ENCODE results near the gene SLC4A11.

- no peak for TF ChIP-seq CTCF (IDR thresholded peaks at IDR 0.05; ENCODE audit: poor library complexity, severe bottlenecking)
- no peak for TF ChIP-seq TAF1 (IDR thresholded peaks at IDR 0.05; ENCODE audit: low read depth)
- TF ChIP-seq RAD21 (conservative IDR thresholded peaks at IDR 0.05): no peak
- no peak for TF ChIP-seq EZH2 (IDR thresholded peaks at IDR 0.05; ENCODE audit: borderline replicate concordance, insufficient read depth, low read length, poor library complexity, severe bottlenecking)
- TF ChIP-seq POLR2AphosphoS5 (IDR thresholded peaks at IDR 0.05): no peak
- TF ChIP-seq, protein P1, sequence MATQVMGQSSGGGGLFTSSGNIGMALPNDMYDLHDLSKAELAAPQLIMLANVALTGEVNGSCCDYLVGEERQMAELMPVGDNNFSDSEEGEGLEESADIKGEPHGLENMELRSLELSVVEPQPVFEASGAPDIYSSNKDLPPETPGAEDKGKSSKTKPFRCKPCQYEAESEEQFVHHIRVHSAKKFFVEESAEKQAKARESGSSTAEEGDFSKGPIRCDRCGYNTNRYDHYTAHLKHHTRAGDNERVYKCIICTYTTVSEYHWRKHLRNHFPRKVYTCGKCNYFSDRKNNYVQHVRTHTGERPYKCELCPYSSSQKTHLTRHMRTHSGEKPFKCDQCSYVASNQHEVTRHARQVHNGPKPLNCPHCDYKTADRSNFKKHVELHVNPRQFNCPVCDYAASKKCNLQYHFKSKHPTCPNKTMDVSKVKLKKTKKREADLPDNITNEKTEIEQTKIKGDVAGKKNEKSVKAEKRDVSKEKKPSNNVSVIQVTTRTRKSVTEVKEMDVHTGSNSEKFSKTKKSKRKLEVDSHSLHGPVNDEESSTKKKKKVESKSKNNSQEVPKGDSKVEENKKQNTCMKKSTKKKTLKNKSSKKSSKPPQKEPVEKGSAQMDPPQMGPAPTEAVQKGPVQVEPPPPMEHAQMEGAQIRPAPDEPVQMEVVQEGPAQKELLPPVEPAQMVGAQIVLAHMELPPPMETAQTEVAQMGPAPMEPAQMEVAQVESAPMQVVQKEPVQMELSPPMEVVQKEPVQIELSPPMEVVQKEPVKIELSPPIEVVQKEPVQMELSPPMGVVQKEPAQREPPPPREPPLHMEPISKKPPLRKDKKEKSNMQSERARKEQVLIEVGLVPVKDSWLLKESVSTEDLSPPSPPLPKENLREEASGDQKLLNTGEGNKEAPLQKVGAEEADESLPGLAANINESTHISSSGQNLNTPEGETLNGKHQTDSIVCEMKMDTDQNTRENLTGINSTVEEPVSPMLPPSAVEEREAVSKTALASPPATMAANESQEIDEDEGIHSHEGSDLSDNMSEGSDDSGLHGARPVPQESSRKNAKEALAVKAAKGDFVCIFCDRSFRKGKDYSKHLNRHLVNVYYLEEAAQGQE (IDR thresholded peaks at IDR 0.05; ENCODE audit: borderline replicate concordance): no peak
- no peak for TF ChIP-seq EP300 (conservative IDR thresholded peaks at IDR 0.05; ENCODE audit: poor library complexity, severe bottlenecking)
- no peak for TF ChIP-seq MXI1 (conservative IDR thresholded peaks at IDR 0.05; ENCODE audit: poor library complexity, severe bottlenecking)
- TF ChIP-seq SMC3 (conservative IDR thresholded peaks at IDR 0.05; ENCODE audit: poor library complexity): no peak
Measured at GRCh38 chr20:3223651-3223993, 15.4 kb downstream of the SLC4A11 start.
